IMR-90 (cell line): ENCODE data around the gene SLC6A2. TPM values are rescaled to one million over a fixed set of nuclear protein-coding genes. Genes with fewer than 3 reads are reported as not detected.

Experiments
- ATAC-seq: fragments of 200-7000 bp; cut with Tn5 transposase; 2 replicates; pipeline ENCODE4 v1.9.1; 2020; ENCODE audit warnings: low read depth, mild to moderate bottlenecking, moderate library complexity
- BruUV-seq: library from RNA; stranded (reverse); fragments of 400-500 nt; replicated peaks from 2 replicates; lab custom pipeline; 2021; lab: Mats Ljungman, UMichigan
- CTCF ChIA-PET: fragments of 300-600 bp; formaldehyde crosslinking; extraction: SDS; loops from one replicate; lab custom pipeline; 2021; ENCODE audit warnings: antibody characterized with exemption; lab: Yijun Ruan, JAX
- POLR2A ChIA-PET: fragments of 300-600 bp; sonication (Branson Sonifier 250); formaldehyde crosslinking; loops from one replicate; lab custom pipeline; 2022; ENCODE audit warnings: antibody characterized with exemption; ENCODE audit not compliant: unreplicated experiment; lab: Charles Lee
- DNase-seq: peaks from one replicate; pipeline ENCODE4 v3.0.0; 2013
- H2AFZ ChIP-seq: replicated peaks from 2 replicates; pipeline ENCODE3; 2013; ENCODE audit warnings: low read length, mild to moderate bottlenecking; ENCODE audit not compliant: poor library complexity
- H2AK5ac ChIP-seq: 2 replicates; pipeline ENCODE4 v1.6.1; 2013; ENCODE audit warnings: low read depth, low read length, inconsistent platforms
- H2AK9ac ChIP-seq: replicated peaks from 2 replicates; pipeline ENCODE3; 2013; ENCODE audit warnings: mild to moderate bottlenecking, low read depth, low read length, moderate library complexity; ENCODE audit not compliant: poor library complexity
- H2BK120ac ChIP-seq: 2 replicates; pipeline ENCODE4 v1.6.1; 2013; ENCODE audit warnings: low read depth, low read length, inconsistent platforms
- H2BK15ac ChIP-seq: 3 replicates; pipeline ENCODE4 v1.6.1; 2013; ENCODE audit warnings: low read depth, low read length, inconsistent platforms
- H2BK20ac ChIP-seq: 2 replicates; pipeline ENCODE4 v1.6.1; 2013; ENCODE audit warnings: low read depth, mild to moderate bottlenecking, inconsistent platforms, low read length, moderate library complexity
- H2BK5ac ChIP-seq: 2 replicates; pipeline ENCODE4 v1.6.1; 2013; ENCODE audit warnings: mild to moderate bottlenecking, low read depth, low read length, inconsistent platforms; ENCODE audit not compliant: poor library complexity, severe bottlenecking
- H3K14ac ChIP-seq: replicated peaks from 2 replicates; pipeline ENCODE4 v1.6.1; 2013; ENCODE audit warnings: low read depth, low read length, inconsistent platforms
- H3K18ac ChIP-seq: 2 replicates; pipeline ENCODE4 v1.6.1; 2013; ENCODE audit warnings: low read depth, low read length, control low read depth
- H3K23ac ChIP-seq: 2 replicates; pipeline ENCODE4 v1.6.1; 2013; ENCODE audit warnings: low read depth, low read length, inconsistent platforms
- H3K27ac ChIP-seq: 2 replicates; pipeline ENCODE4 v1.5.1; 2013; ENCODE audit warnings: mild to moderate bottlenecking, control low read depth, low read length; ENCODE audit not compliant: insufficient read depth
- H3K27me3 ChIP-seq: 2 replicates; pipeline ENCODE4 v1.6.1; 2013; ENCODE audit warnings: low read length; ENCODE audit not compliant: control insufficient read depth, insufficient read depth
- H3K36me3 ChIP-seq: 2 replicates; pipeline ENCODE4 v1.6.1; 2013; ENCODE audit warnings: low read length, mixed read lengths; ENCODE audit not compliant: control insufficient read depth, insufficient read depth
- H3K4ac ChIP-seq: 2 replicates; pipeline ENCODE4 v1.6.1; 2013; ENCODE audit warnings: low read depth, low read length, inconsistent platforms
- H3K4me1 ChIP-seq: 2 replicates; pipeline ENCODE4 v1.6.1; 2013; ENCODE audit warnings: low read length, mixed read lengths; ENCODE audit not compliant: control insufficient read depth, insufficient read depth
- H3K4me2 ChIP-seq: 2 replicates; pipeline ENCODE4 v1.6.1; 2013; ENCODE audit warnings: low read depth, mild to moderate bottlenecking, control low read depth, low read length, moderate library complexity
- H3K4me3 ChIP-seq: 2 replicates; pipeline ENCODE4 v1.5.1; 2013; ENCODE audit warnings: low read depth, mild to moderate bottlenecking, control low read depth, low read length, moderate library complexity; ENCODE audit not compliant: insufficient read depth
- H3K56ac ChIP-seq: 2 replicates; pipeline ENCODE4 v1.6.1; 2013; ENCODE audit warnings: low read length, inconsistent platforms; ENCODE audit not compliant: insufficient read depth; ENCODE audit errors: extremely low read depth
- H3K79me1 ChIP-seq, 2 experiments: 2 replicates each; pipeline ENCODE4 v1.6.1; 2013; ENCODE audit warnings: low read length in 2 of 2, inconsistent platforms in 1 of 2, low read depth in 1 of 2
- H3K9ac ChIP-seq: 2 replicates; pipeline ENCODE4 v1.6.1; 2013; ENCODE audit warnings: low read depth, low read length, control low read depth
- H3K9me1 ChIP-seq: 2 replicates; pipeline ENCODE4 v1.6.1; 2013; ENCODE audit warnings: low read length, inconsistent platforms; ENCODE audit not compliant: insufficient read depth
- H3K9me3 ChIP-seq: 2 replicates; pipeline ENCODE4 v1.6.1; 2013; ENCODE audit warnings: low read length; ENCODE audit not compliant: control insufficient read depth, insufficient read depth
- H4K20me1 ChIP-seq: 2 replicates; pipeline ENCODE4 v1.6.1; 2013; ENCODE audit warnings: low read length, inconsistent platforms; ENCODE audit not compliant: insufficient read depth
- H4K5ac ChIP-seq: 2 replicates; pipeline ENCODE4 v1.6.1; 2013; ENCODE audit warnings: mild to moderate bottlenecking, low read depth, low read length, control low read depth
- H4K8ac ChIP-seq, 2 experiments: 2 replicates each; pipeline ENCODE4 v1.6.1; 2013; ENCODE audit warnings: low read depth in 2 of 2, low read length in 2 of 2, control low read depth in 1 of 2, inconsistent platforms in 1 of 2
- H4K91ac ChIP-seq: 2 replicates; pipeline ENCODE4 v1.6.1; 2013; ENCODE audit warnings: low read depth, low read length, inconsistent platforms; ENCODE audit not compliant: insufficient read depth
- WGBS, 2 experiments: methylation state at CpG; one replicate each; pipeline versions ENCODE4 v1.1.5 to v1.1.7; 2013; ENCODE audit warnings: missing lambda C conversion rate in 2 of 2; ENCODE audit not compliant: insufficient read length in 1 of 2; ENCODE audit errors: extremely low coverage in 2 of 2; 5-methylcytosine and 5-hydroxymethylcytosine counted together
- dilution Hi-C: fragments of 300-500 bp; cut with HindIII; formaldehyde crosslinking; loops from one replicate; pipeline ENCODE4 v1.14.3; 2018; ENCODE audit warnings: low sequenced_read_pairs; ENCODE audit not compliant: unreplicated experiment
- in situ Hi-C: fragments of 300-500 bp; cut with MboI; formaldehyde crosslinking; loops from 3 replicates; pipeline ENCODE4 v1.14.3; 2019; ENCODE audit warnings: low sequenced_read_pairs, inconsistent platforms, mixed read lengths
- intact Hi-C: fragments of 100-400 bp; cut with micrococcal nuclease; formaldehyde crosslinking; loops from 2 replicates; pipeline ENCODE4 v1.10.0; 2022
- polyA plus RNA-seq, 3 experiments: library from polyadenylated mRNA; depleted of rRNA; stranded (reverse); fragments of >200 nt; gene quantifications; 2 replicates each; pipeline ENCODE4 v1.2.3, GENCODE V29; 2012; ENCODE audit warnings: low replicate concordance in 1 of 3
- total RNA-seq: library from RNA; depleted of rRNA; stranded (reverse); fragments of >200 nt; gene quantifications from 2 replicates; pipeline ENCODE4 v1.2.3, GENCODE V29; 2012
- TF ChIP-seq, protein P1 (sequence below): conservative IDR thresholded peaks from 2 replicates; pipeline ENCODE4 v1.5.1; 2012; ENCODE audit warnings: mild to moderate bottlenecking, low read depth, low read length, improper control_type of control experiment
- TF ChIP-seq, protein P2 (sequence below): fragments of 150-350 bp; IDR thresholded peaks from 2 replicates; pipeline ENCODE4 v1.6.1; 2016; ENCODE audit warnings: low read depth, mild to moderate bottlenecking, low read length, moderate library complexity, borderline replicate concordance

SLC6A2 gene
- total and polyA plus RNA-seq, 2 of the 4 experiments (the other 2 are of a cell fraction) = not detected

DNA sequence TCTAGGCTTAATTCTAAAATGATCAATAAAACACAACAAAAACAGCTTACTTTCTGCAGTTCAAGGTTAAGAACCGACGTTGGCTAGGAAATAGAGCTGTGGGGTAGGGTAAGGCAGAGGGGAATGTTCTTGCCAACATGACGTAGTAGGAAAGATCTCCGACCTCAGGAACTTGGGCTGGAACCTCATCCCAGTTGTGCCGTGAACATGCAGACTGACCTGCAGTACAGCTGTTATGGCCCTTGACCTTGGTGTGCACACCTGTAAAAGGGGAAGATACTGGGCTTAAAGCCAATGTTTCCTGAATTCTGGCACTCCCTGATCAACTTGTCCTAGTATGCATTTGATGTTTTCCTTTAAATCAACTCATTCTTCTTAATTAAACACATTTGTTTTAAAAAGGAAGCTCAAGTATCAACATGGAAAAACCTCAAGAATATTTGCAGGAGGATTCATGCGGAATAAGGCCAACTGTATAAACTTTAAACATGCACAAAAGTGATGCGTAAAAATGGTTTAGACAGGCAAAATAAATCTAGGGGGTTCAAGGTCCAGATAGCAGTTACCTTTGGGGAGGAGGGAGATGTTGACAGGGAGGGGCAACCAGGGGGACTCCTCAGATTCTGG lies 14.2 kb upstream of the SLC6A2 start (continued):
- TF ChIP-seq, protein P1, sequence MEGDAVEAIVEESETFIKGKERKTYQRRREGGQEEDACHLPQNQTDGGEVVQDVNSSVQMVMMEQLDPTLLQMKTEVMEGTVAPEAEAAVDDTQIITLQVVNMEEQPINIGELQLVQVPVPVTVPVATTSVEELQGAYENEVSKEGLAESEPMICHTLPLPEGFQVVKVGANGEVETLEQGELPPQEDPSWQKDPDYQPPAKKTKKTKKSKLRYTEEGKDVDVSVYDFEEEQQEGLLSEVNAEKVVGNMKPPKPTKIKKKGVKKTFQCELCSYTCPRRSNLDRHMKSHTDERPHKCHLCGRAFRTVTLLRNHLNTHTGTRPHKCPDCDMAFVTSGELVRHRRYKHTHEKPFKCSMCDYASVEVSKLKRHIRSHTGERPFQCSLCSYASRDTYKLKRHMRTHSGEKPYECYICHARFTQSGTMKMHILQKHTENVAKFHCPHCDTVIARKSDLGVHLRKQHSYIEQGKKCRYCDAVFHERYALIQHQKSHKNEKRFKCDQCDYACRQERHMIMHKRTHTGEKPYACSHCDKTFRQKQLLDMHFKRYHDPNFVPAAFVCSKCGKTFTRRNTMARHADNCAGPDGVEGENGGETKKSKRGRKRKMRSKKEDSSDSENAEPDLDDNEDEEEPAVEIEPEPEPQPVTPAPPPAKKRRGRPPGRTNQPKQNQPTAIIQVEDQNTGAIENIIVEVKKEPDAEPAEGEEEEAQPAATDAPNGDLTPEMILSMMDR = no peak

DNA sequence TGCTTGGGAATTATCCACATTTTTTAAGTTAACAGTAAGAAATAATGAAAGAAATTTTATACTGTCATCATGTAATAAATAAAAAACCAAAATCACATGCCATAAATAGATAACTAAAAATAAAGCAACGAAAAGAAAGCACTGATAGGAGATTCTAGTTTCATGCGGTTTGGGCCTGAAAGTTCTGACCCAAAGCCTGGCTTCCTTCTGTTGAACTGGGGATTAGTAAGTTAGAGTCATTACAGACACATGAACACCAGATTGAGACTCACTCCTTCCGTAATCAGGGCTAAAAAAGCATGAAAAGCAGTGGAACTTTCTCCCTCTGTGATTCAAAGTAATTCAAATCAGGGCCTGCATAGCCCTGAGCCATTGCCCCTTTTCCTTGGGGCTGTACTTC lies 13.2 kb upstream of the SLC6A2 start:
- in situ Hi-C loops = loop anchor here (10.0 kb wide), 1 partner anchor 178 kb away; no protein-coding TSS in a partner anchor
- POLR2A ChIA-PET = no interaction called here

More for the DNA sequence above, 13.2 kb upstream of the SLC6A2 start:
- H3K9ac ChIP-seq = no peak overlapping the region
- no peak overlapping the region for H2AFZ ChIP-seq
- H3K36me3 ChIP-seq = no peaks in the 10 kb centered on the region
- DNase-seq = no peak
- H3K9me3 ChIP-seq = no peaks in the 10 kb centered on the region
- TF ChIP-seq, protein P2, sequence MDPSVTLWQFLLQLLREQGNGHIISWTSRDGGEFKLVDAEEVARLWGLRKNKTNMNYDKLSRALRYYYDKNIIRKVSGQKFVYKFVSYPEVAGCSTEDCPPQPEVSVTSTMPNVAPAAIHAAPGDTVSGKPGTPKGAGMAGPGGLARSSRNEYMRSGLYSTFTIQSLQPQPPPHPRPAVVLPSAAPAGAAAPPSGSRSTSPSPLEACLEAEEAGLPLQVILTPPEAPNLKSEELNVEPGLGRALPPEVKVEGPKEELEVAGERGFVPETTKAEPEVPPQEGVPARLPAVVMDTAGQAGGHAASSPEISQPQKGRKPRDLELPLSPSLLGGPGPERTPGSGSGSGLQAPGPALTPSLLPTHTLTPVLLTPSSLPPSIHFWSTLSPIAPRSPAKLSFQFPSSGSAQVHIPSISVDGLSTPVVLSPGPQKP = no peak
- no peak overlapping the region for H3K4me2 ChIP-seq
- no peak overlapping the region for H4K5ac ChIP-seq
- no TSS peak for BruUV-seq
- peaks cover 4% of the 10 kb centered on the region for H3K4me1 ChIP-seq
- H3K18ac ChIP-seq = no peak overlapping the region
- no peak for ATAC-seq
- no peak overlapping the region for H4K91ac ChIP-seq
- H3K79me1 ChIP-seq = no peaks in the 10 kb centered on the region
- H3K23ac ChIP-seq = no peak overlapping the region
- no peak overlapping the region for H2AK9ac ChIP-seq
- H2BK15ac ChIP-seq = no peak overlapping the region
- peaks cover 3% of the 10 kb centered on the region; the same call in 1 of the 2 replicates for H3K9me1 ChIP-seq
- H3K4me3 ChIP-seq = no peak overlapping the region
- no peak overlapping the region for H3K14ac ChIP-seq
- H3K4ac ChIP-seq = no peak overlapping the region
- dilution Hi-C loops = no loop called here
- no peak overlapping the region for H4K8ac ChIP-seq
- H3K27ac ChIP-seq = no peak overlapping the region
- intact Hi-C loops = loop anchor here (2.0 kb wide), 1 partner anchor 178 kb away; no protein-coding TSS in a partner anchor
- CTCF ChIA-PET = interaction anchor here (0.9 kb wide), 1 partner anchor 178 kb away, joined by 4 read pairs; no protein-coding TSS in a partner anchor
- no peak overlapping the region for H2BK20ac ChIP-seq
- no peak overlapping the region for H2BK120ac ChIP-seq
- no peak overlapping the region for H2BK5ac ChIP-seq
- no peak overlapping the region for H3K56ac ChIP-seq
- peaks cover 4% of the 10 kb centered on the region; the same call in 1 of the 2 replicates for H4K20me1 ChIP-seq
- WGBS, 2 experiments = no CpG with 5 or more reads among the region's 3 CpGs
- no peak overlapping the region for H2AK5ac ChIP-seq
- peaks cover 68% of the 10 kb centered on the region for H3K27me3 ChIP-seq
